Neutrophil (primary cell): Measurements from ENCODE around the gene SLC30A7.
"Not testable (repeated sequence)": the region's sequence is repeated elsewhere in the genome, so short reads cannot be mapped to it uniquely, and the experiment has no call there.

ENCODE experiments used
- H3K27ac ChIP-seq: fragments of 200-600 bp; sonication (generic); 2 replicates; pipeline ENCODE4 v1.5.1; 2016; ENCODE audit warnings: mild to moderate bottlenecking, moderate library complexity
- H3K27me3 ChIP-seq: fragments of 200-600 bp; sonication (generic); 2 replicates; pipeline ENCODE4 v1.6.0; 2016; ENCODE audit warnings: mild to moderate bottlenecking
- H3K36me3 ChIP-seq: fragments of 200-600 bp; sonication (generic); 2 replicates; pipeline ENCODE4 v1.5.1; 2017
- H3K4me1 ChIP-seq, 2 experiments: fragments of 200-600 bp in 1 of 2; sonication (generic) in 1 of 2; 1 replicate in 1 of 2; 2 replicates in 1 of 2; pipeline versions ENCODE4 v1.5.1 to v1.6.1; 2013 to 2016; ENCODE audit warnings: low read depth in 1 of 2, low read length in 1 of 2, mild to moderate bottlenecking in 1 of 2, moderate library complexity in 1 of 2; ENCODE audit not compliant: control insufficient read depth in 1 of 2, insufficient read depth in 1 of 2
- H3K4me3 ChIP-seq, 2 experiments: fragments of 200-600 bp in 1 of 2; sonication (generic) in 1 of 2; 1 replicate in 1 of 2; 2 replicates in 1 of 2; pipeline ENCODE4 v1.5.1; 2013 to 2016; ENCODE audit warnings: low read depth in 1 of 2, low read length in 1 of 2, mild to moderate bottlenecking in 1 of 2, moderate library complexity in 1 of 2
- H3K9me3 ChIP-seq: fragments of 200-600 bp; sonication (generic); 2 replicates; pipeline ENCODE4 v1.5.1; 2016
- TF ChIP-seq, protein P1 (sequence below): fragments of 200-600 bp; sonication (generic); IDR thresholded peaks from 2 replicates; pipeline ENCODE4 v1.5.1; 2016; ENCODE audit warnings: antibody characterized with exemption

Gene SLC30A7

GRCh38 chr1:100881687-100882086 lies 14.2 kb upstream of the SLC30A7 start:
- Histone ChIP-seq H3K4me3 (no peak overlapping the region), H3K27ac (no peak overlapping the region), H3K4me1 (no peaks in the 10 kb centered on the region), H3K9me3 (no peaks in the 10 kb centered on the region), H3K27me3 (no peaks in the 10 kb centered on the region), H3K36me3 (no peaks in the 10 kb centered on the region)
- TF ChIP-seq, protein P1, sequence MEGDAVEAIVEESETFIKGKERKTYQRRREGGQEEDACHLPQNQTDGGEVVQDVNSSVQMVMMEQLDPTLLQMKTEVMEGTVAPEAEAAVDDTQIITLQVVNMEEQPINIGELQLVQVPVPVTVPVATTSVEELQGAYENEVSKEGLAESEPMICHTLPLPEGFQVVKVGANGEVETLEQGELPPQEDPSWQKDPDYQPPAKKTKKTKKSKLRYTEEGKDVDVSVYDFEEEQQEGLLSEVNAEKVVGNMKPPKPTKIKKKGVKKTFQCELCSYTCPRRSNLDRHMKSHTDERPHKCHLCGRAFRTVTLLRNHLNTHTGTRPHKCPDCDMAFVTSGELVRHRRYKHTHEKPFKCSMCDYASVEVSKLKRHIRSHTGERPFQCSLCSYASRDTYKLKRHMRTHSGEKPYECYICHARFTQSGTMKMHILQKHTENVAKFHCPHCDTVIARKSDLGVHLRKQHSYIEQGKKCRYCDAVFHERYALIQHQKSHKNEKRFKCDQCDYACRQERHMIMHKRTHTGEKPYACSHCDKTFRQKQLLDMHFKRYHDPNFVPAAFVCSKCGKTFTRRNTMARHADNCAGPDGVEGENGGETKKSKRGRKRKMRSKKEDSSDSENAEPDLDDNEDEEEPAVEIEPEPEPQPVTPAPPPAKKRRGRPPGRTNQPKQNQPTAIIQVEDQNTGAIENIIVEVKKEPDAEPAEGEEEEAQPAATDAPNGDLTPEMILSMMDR, result no peak

- Histone ChIP-seq H3K27me3 (no peaks in the 10 kb centered on the region), H3K4me1 (no peaks in the 10 kb centered on the region), H3K9me3 (no peaks in the 10 kb centered on the region), H3K4me3 (no peak overlapping the region), H3K27ac (no peak overlapping the region), H3K36me3 (no peaks in the 10 kb centered on the region)
- TF ChIP-seq, protein P1, result no peak
Measured at GRCh38 chr1:100882698-100883097, 13.2 kb upstream of the SLC30A7 start.

- Histone ChIP-seq H3K27me3 (no peaks in the 10 kb centered on the region), H3K4me1 (no peaks in the 10 kb centered on the region), H3K27ac (no peak overlapping the region), H3K9me3 (no peaks in the 10 kb centered on the region), H3K36me3 (no peaks in the 10 kb centered on the region), H3K4me3 (no peak overlapping the region)
- TF ChIP-seq, protein P1, result no peak
Measured at GRCh38 chr1:100883963-100884362, 11.9 kb upstream of the SLC30A7 start.

DNA sequence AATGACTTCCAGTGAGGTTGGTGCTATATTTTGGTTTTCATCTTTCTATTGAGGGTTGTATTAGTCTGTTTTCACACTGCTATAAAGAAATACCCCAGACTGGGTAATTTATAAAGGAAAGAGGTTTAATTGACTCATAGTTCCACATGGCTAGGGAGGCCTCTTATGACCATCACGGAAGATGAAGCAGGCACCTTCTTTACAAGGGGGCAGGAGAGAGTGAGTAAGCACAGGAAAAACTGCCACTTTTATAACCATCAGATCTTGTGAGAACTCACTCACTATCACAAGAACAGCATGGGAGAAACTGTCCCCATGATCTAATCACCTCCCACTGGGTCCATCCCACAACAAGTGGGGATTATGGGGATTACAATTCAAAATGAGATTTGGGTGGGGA lies 6.9 kb upstream of the SLC30A7 start:
- H3K4me1 ChIP-seq, H3K27ac ChIP-seq, H3K36me3 ChIP-seq, H3K27me3 ChIP-seq, H3K9me3 ChIP-seq, H3K4me3 ChIP-seq: not testable (repeated sequence)

- H3K9me3 ChIP-seq, H3K27ac ChIP-seq, H3K4me1 ChIP-seq, H3K4me3 ChIP-seq, H3K36me3 ChIP-seq, H3K27me3 ChIP-seq: not testable (repeated sequence)
Measured at GRCh38 chr1:100889869-100890482, 5.9 kb upstream of the SLC30A7 start.

- Histone ChIP-seq H3K9me3 (no peaks in the 10 kb centered on the region), H3K27me3 (no peaks in the 10 kb centered on the region), H3K27ac (no peak overlapping the region), H3K36me3 (no peaks in the 10 kb centered on the region), H3K4me3 (no peak overlapping the region), H3K4me1 (peaks cover 8 to 14% of the 10 kb centered on the region in 2 experiments)
- TF ChIP-seq, protein P1, result no peak
Measured at GRCh38 chr1:100891380-100891779, 4.5 kb upstream of the SLC30A7 start.

GRCh38 chr1:100892554-100892953 lies 3.3 kb upstream of the SLC30A7 start:
- no peaks in the 10 kb centered on the region for H3K36me3 ChIP-seq
- H3K27me3 ChIP-seq, result no peaks in the 10 kb centered on the region
- H3K4me3 ChIP-seq, result no peak overlapping the region
- peaks cover 16 to 25% of the 10 kb centered on the region in 2 experiments for H3K4me1 ChIP-seq
- H3K9me3 ChIP-seq, result no peaks in the 10 kb centered on the region
- TF ChIP-seq, protein P1, result no peak
- H3K27ac ChIP-seq, result no peak overlapping the region
